ENCODE data around the gene RELN.

RELN gene

GRCh38 chr7:103632005-103632639 lies 357.3 kb downstream of the RELN start:
- TF ChIP-seq MYC (IDR thresholded peaks at IDR 0.05; ENCODE audit: low read depth, low read length) (no peak), CTCF (IDR thresholded peaks at IDR 0.05; ENCODE audit: low read depth, low read length) (no peak), POLR2A (IDR thresholded peaks at IDR 0.05; ENCODE audit: extremely low read depth, insufficient read length) (no peak)
- TF ChIP-seq, protein P1, sequence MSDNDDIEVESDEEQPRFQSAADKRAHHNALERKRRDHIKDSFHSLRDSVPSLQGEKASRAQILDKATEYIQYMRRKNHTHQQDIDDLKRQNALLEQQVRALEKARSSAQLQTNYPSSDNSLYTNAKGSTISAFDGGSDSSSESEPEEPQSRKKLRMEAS (IDR thresholded peaks at IDR 0.05; ENCODE audit: low read depth, low read length), result no peak
- no peak overlapping the region for H3K4me3 ChIP-seq (ENCODE audit: low read depth, low read length)
- DNase-seq (ENCODE audit: low read depth), result no peak

GRCh38 chr7:103630318-103630717 lies 359.1 kb downstream of the RELN start:
- DNase-seq (ENCODE audit: low read depth), result peak; percentile 33
- H3K4me3 ChIP-seq (ENCODE audit: low read depth, low read length), result no peak overlapping the region
- TF ChIP-seq CTCF (IDR thresholded peaks at IDR 0.05; ENCODE audit: low read depth, low read length) (no peak), POLR2A (IDR thresholded peaks at IDR 0.05; ENCODE audit: extremely low read depth, insufficient read length) (no peak), MYC (IDR thresholded peaks at IDR 0.05; ENCODE audit: low read depth, low read length) (no peak)
- TF ChIP-seq, protein P1 (IDR thresholded peaks at IDR 0.05; ENCODE audit: low read depth, low read length), result no peak

DNA sequence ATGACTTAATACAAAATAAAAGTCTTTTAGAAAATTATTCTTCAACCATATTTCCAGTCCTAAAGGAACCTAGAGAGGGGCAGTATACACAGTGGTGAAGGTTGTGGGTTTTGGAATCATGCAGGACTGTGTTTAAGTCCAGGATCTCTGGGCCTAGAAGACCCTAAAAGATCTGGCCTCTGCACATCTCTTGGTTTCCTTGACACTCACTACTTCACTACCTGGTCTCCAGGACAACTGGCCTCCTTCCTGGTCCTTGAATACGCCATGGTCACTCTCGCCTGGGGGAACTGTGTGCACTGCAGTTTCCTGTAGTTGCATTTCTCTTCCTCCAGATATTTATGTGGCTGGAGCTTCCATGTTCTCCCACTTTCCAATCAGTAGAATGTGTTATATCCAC lies 360.7 kb downstream of the RELN start:
- TF ChIP-seq, protein P1 (IDR thresholded peaks at IDR 0.05; ENCODE audit: low read depth, low read length), result no peak
- TF ChIP-seq CTCF (IDR thresholded peaks at IDR 0.05; ENCODE audit: low read depth, low read length), result no peak
- no peak for TF ChIP-seq POLR2A (IDR thresholded peaks at IDR 0.05; ENCODE audit: extremely low read depth, insufficient read length)
- no peak for TF ChIP-seq MYC (IDR thresholded peaks at IDR 0.05; ENCODE audit: low read depth, low read length)
- no peak for DNase-seq (ENCODE audit: low read depth)
- H3K4me3 ChIP-seq (ENCODE audit: low read depth, low read length), result no peak overlapping the region

DNA sequence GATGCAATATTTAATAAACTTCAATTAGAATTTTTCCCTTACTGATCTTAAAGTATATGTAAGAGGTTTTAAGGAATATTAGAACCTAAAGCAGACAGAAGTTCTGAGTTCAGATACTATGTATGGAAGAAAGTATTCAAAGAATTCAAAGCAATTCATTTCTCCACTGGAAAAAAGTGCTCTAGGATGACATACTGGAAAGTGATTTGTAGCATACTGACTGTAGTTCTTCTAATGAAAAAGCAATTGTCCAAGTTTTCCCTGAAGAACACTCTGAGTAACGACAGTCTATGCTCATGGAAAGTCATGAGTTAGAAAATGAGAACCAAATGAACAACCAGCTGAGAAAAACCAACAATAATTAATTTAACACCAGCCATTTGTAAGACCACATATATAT lies 362.7 kb downstream of the RELN start:
- TF ChIP-seq, protein P1 (IDR thresholded peaks at IDR 0.05; ENCODE audit: low read depth, low read length), result no peak
- TF ChIP-seq CTCF (IDR thresholded peaks at IDR 0.05; ENCODE audit: low read depth, low read length), result no peak
- DNase-seq (ENCODE audit: low read depth), result no peak
- no peak overlapping the region for H3K4me3 ChIP-seq (ENCODE audit: low read depth, low read length)

- no peak for DNase-seq (ENCODE audit: low read depth)
- H3K4me3 ChIP-seq (ENCODE audit: low read depth, low read length), result no peak overlapping the region
- TF ChIP-seq POLR2A (IDR thresholded peaks at IDR 0.05; ENCODE audit: extremely low read depth, insufficient read length) (no peak), MYC (IDR thresholded peaks at IDR 0.05; ENCODE audit: low read depth, low read length) (no peak), CTCF (IDR thresholded peaks at IDR 0.05; ENCODE audit: low read depth, low read length) (no peak)
- TF ChIP-seq, protein P1 (IDR thresholded peaks at IDR 0.05; ENCODE audit: low read depth, low read length), result no peak
Observed at GRCh38 chr7:103622274-103622673, 367.2 kb downstream of the RELN start.
